Endodermal cell (in vitro differentiated cells): ENCODE results near the gene PHC2. TPM values are rescaled to one million over a fixed set of nuclear protein-coding genes. Genes with fewer than 3 reads are reported as not detected.

Experiments
- DNase-seq: peaks from one replicate; pipeline ENCODE4 v3.0.0-alpha.2; 2017
- H3K27ac ChIP-seq: 2 replicates; pipeline ENCODE4 v1.5.1; 2013; ENCODE audit warnings: mild to moderate bottlenecking, low read depth, low read length, moderate library complexity
- H3K27me3 ChIP-seq: 2 replicates; pipeline ENCODE4 v1.6.1; 2013; ENCODE audit warnings: mild to moderate bottlenecking, low read length, moderate library complexity; ENCODE audit not compliant: insufficient read depth, control insufficient read depth, poor library complexity, severe bottlenecking
- H3K36me3 ChIP-seq: 2 replicates; pipeline ENCODE4 v1.7.0; 2013; ENCODE audit warnings: mild to moderate bottlenecking, low read length, moderate library complexity; ENCODE audit not compliant: control insufficient read depth, insufficient read depth
- H3K4me1 ChIP-seq: one replicate; pipeline ENCODE4 v1.7.0; 2013; ENCODE audit warnings: low read length; ENCODE audit not compliant: control insufficient read depth, insufficient read depth
- H3K4me3 ChIP-seq: 2 replicates; pipeline ENCODE4 v1.5.1; 2013; ENCODE audit warnings: mild to moderate bottlenecking, low read length, moderate library complexity
- H3K9ac ChIP-seq: 2 replicates; pipeline ENCODE4 v1.6.1; 2013; ENCODE audit warnings: mild to moderate bottlenecking, low read length, moderate library complexity; ENCODE audit not compliant: poor library complexity, severe bottlenecking; ENCODE audit errors: extremely low read depth
- H3K9me3 ChIP-seq: 2 replicates; pipeline ENCODE4 v1.6.1; 2013; ENCODE audit warnings: mild to moderate bottlenecking, low read length, moderate library complexity; ENCODE audit not compliant: control insufficient read depth
- H3K27ac Mint-ChIP-seq: 2 replicates; pipeline ENCODE4 v1.8.0; 2020; ENCODE audit warnings: mixed read lengths
- H3K27me3 Mint-ChIP-seq: 2 replicates; pipeline ENCODE4 v1.8.0; 2021; ENCODE audit warnings: mild to moderate bottlenecking, mixed read lengths; ENCODE audit not compliant: insufficient read depth
- H3K36me3 Mint-ChIP-seq: 2 replicates; pipeline ENCODE4 v1.8.0; 2020; ENCODE audit warnings: low read depth, mixed read lengths
- H3K4me1 Mint-ChIP-seq: 2 replicates; pipeline ENCODE4 v1.8.0; 2020; ENCODE audit warnings: mixed read lengths
- H3K4me3 Mint-ChIP-seq: 2 replicates; pipeline ENCODE4 v1.8.0; 2020; ENCODE audit warnings: mild to moderate bottlenecking, moderate library complexity, mixed read lengths
- H3K9me3 Mint-ChIP-seq: 2 replicates; pipeline ENCODE4 v1.8.0; 2020; ENCODE audit warnings: mild to moderate bottlenecking, mixed read lengths
- CTCF ChIP-seq: fragments of 200-600 bp; sonication (generic); conservative IDR thresholded peaks from 2 replicates; pipeline ENCODE4 v1.5.0; 2021; ENCODE audit warnings: antibody characterized with exemption, mild to moderate bottlenecking
- WGBS, 2 experiments: methylation state at CpG; one replicate each; pipeline versions ENCODE4 v1.1.5 to v1.1.7; 2013; ENCODE audit warnings: missing lambda C conversion rate in 2 of 2, mixed read lengths in 1 of 2; ENCODE audit not compliant: insufficient coverage in 1 of 2, insufficient read length in 1 of 2; 5-methylcytosine and 5-hydroxymethylcytosine counted together
- total RNA-seq, 2 donors: library from RNA; stranded (reverse); fragmentation: NEBNext Ultra II Directional in 1 of 2; extraction: Animal tissue kit (Norgen Biotek cat#: 25700) in 1 of 2; gene quantifications; 2 replicates in 1 of 2; 3 replicates in 1 of 2; pipeline ENCODE4 v1.2.1, GENCODE V29; 2021

The PHC2 gene
- total RNA-seq, 2 donors from 2014 or later, result 32.1 to 43.9 TPM

GRCh38 chr1:33302325-33302724, 128.6 kb downstream of the PHC2 start:
- DNase-seq, result no peak
- Mint-ChIP-seq H3K27ac (no peak overlapping the region), H3K9me3 (peaks cover 4% of the 10 kb centered on the region), H3K4me1 (peaks cover 3% of the 10 kb centered on the region), H3K36me3 (peaks cover 44% of the 10 kb centered on the region), H3K4me3 (no peak overlapping the region), H3K27me3 (peaks cover 42% of the 10 kb centered on the region)
- no peak for TF ChIP-seq CTCF
- Histone ChIP-seq H3K4me3 (no peak overlapping the region), H3K4me1 (no peaks in the 10 kb centered on the region), H3K9ac (no peak overlapping the region), H3K27me3 (no peaks in the 10 kb centered on the region), H3K36me3 (peaks cover 35% of the 10 kb centered on the region), H3K27ac (no peak overlapping the region), H3K9me3 (peaks cover 14% of the 10 kb centered on the region)
- WGBS, 2 experiments, result 96 to 100% methylated on average over 1 of the region's 1 CpG

- no peak overlapping the region for H3K4me3 ChIP-seq
- 95 to 97% methylated on average over 4 of the region's 4 CpGs for WGBS, 2 experiments
- H3K27me3 Mint-ChIP-seq, result peaks cover 34% of the 10 kb centered on the region
- peaks cover 3% of the 10 kb centered on the region for H3K4me1 Mint-ChIP-seq
- H3K27ac Mint-ChIP-seq, result no peak overlapping the region
- no peak for DNase-seq
- peaks cover 53% of the 10 kb centered on the region for H3K36me3 Mint-ChIP-seq
- TF ChIP-seq CTCF, result no peak
- H3K9me3 Mint-ChIP-seq, result peaks cover 4% of the 10 kb centered on the region
- no peaks in the 10 kb centered on the region for H3K27me3 ChIP-seq
- H3K4me1 ChIP-seq, result no peaks in the 10 kb centered on the region
- H3K9me3 ChIP-seq, result peaks cover 14% of the 10 kb centered on the region
- H3K27ac ChIP-seq, result no peak overlapping the region
- no peak overlapping the region for H3K4me3 Mint-ChIP-seq
- no peak overlapping the region for H3K9ac ChIP-seq
- peaks cover 38% of the 10 kb centered on the region for H3K36me3 ChIP-seq
These were observed 129.5 kb downstream of the PHC2 start for GRCh38 chr1:33301273-33301984.

- Mint-ChIP-seq H3K27ac (no peak overlapping the region), H3K27me3 (peaks cover 26% of the 10 kb centered on the region), H3K9me3 (peaks cover 4% of the 10 kb centered on the region), H3K36me3 (peaks cover 61% of the 10 kb centered on the region), H3K4me3 (no peak overlapping the region), H3K4me1 (no peaks in the 10 kb centered on the region)
- no peak overlapping the region for H3K4me3 ChIP-seq
- H3K9ac ChIP-seq, result no peak overlapping the region
- H3K9me3 ChIP-seq, result peaks cover 14% of the 10 kb centered on the region
- no peak for DNase-seq
- H3K27ac ChIP-seq, result no peak overlapping the region
- no peaks in the 10 kb centered on the region for H3K4me1 ChIP-seq
- TF ChIP-seq CTCF, result no peak
- peaks cover 45% of the 10 kb centered on the region for H3K36me3 ChIP-seq
- 97 to 100% methylated on average over 3 to 5 of the region's 5 CpGs for WGBS, 2 experiments
- H3K27me3 ChIP-seq, result no peaks in the 10 kb centered on the region
These were observed 130.2 kb downstream of the PHC2 start for GRCh38 chr1:33300673-33301072.
